Neural cell (in vitro differentiated cells): ENCODE results near the gene KIF22. TPM values are rescaled to one million over a fixed set of nuclear protein-coding genes. Genes with fewer than 3 reads are reported as not detected.
"Not testable (repeated sequence)": the region's sequence is repeated elsewhere in the genome, so short reads cannot be mapped to it uniquely, and the experiment has no call there.

ENCODE experiments used
- H2AFZ ChIP-seq: fragments of 200-600, 300-800 bp; sonication (generic), shearing (Covaris generic); 2 replicates; pipeline ENCODE4 v1.6.0; 2014; ENCODE audit warnings: low read depth, mild to moderate bottlenecking, antibody characterized with exemption, low read length, moderate library complexity
- H3F3A ChIP-seq: fragments of 200-600 bp; shearing (Covaris generic); 2 replicates; pipeline ENCODE4 v1.6.1; 2016; ENCODE audit warnings: mild to moderate bottlenecking, moderate library complexity, mixed read lengths, antibody characterized with exemption, low read length; ENCODE audit not compliant: insufficient read depth, poor library complexity, severe bottlenecking
- H3K27ac ChIP-seq: fragments of 200-600, 300-800 bp; sonication (generic), shearing (Covaris generic); 2 replicates; pipeline ENCODE4 v1.5.1; 2014; ENCODE audit warnings: mild to moderate bottlenecking, low read length, moderate library complexity
- H3K27me3 ChIP-seq: fragments of 300-800, 200-600 bp; sonication (generic), shearing (Covaris generic); 2 replicates; pipeline ENCODE4 v1.6.0; 2014; ENCODE audit warnings: mild to moderate bottlenecking, low read depth, low read length, moderate library complexity; ENCODE audit not compliant: insufficient read depth
- H3K36me3 ChIP-seq: fragments of 300-800, 200-600 bp; sonication (generic), shearing (Covaris generic); 2 replicates; pipeline ENCODE4 v1.5.1; 2014; ENCODE audit warnings: mild to moderate bottlenecking, antibody characterized with exemption, low read length, moderate library complexity; ENCODE audit not compliant: insufficient read depth
- H3K4me2 ChIP-seq: fragments of 300-800, 200-600 bp; sonication (generic), shearing (Covaris generic); 2 replicates; pipeline ENCODE4 v1.6.0; 2014; ENCODE audit warnings: mild to moderate bottlenecking, low read length
- H3K4me3 ChIP-seq: fragments of 300-800, 200-600 bp; sonication (generic), shearing (Covaris generic); 2 replicates; pipeline ENCODE4 v1.5.1; 2014; ENCODE audit warnings: mild to moderate bottlenecking, low read length, moderate library complexity
- H3K79me2 ChIP-seq: fragments of 200-600 bp; shearing (Covaris generic); replicated peaks from 2 replicates; pipeline ENCODE4 v1.6.0; 2014; ENCODE audit warnings: mild to moderate bottlenecking, low read length, moderate library complexity; ENCODE audit not compliant: insufficient read depth
- H3K9ac ChIP-seq: fragments of 300-800, 200-600 bp; sonication (generic), shearing (Covaris generic); 2 replicates; pipeline ENCODE4 v1.6.1; 2016; ENCODE audit warnings: mild to moderate bottlenecking, low read length, mixed read lengths
- H3K9me2 ChIP-seq: fragments of 200-600 bp; shearing (Covaris generic); 2 replicates; pipeline ENCODE4 v1.6.1; 2016; ENCODE audit warnings: mild to moderate bottlenecking, low read length, mixed read lengths; ENCODE audit not compliant: insufficient read depth
- H3K9me3 ChIP-seq: fragments of 200-600, 300-800 bp; sonication (generic), shearing (Covaris generic); 2 replicates; pipeline ENCODE4 v1.6.1; 2016; ENCODE audit warnings: mild to moderate bottlenecking, mixed run types, low read length, moderate library complexity, mixed read lengths
- H4K20me1 ChIP-seq: fragments of 200-600 bp; shearing (Covaris generic); 2 replicates; pipeline ENCODE4 v1.6.1; 2016; ENCODE audit warnings: mild to moderate bottlenecking, mixed run types; ENCODE audit not compliant: insufficient read depth
- EP300 ChIP-seq: fragments of 450-650 bp; conservative IDR thresholded peaks from 2 replicates; pipeline ENCODE4 v1.6.1; 2014; ENCODE audit warnings: antibody characterized with exemption, mild to moderate bottlenecking, moderate library complexity; ENCODE audit not compliant: poor library complexity, severe bottlenecking
- EZH2 ChIP-seq: fragments of 200-600, 300-800 bp; shearing (Covaris generic), sonication (generic); IDR thresholded peaks from 2 replicates; pipeline ENCODE4 v1.6.1; 2014; ENCODE audit warnings: antibody characterized with exemption, low read length, borderline replicate concordance, mild to moderate bottlenecking; ENCODE audit not compliant: insufficient read depth, poor library complexity, severe bottlenecking
- MXI1 ChIP-seq: fragments of 450-650 bp; conservative IDR thresholded peaks from 2 replicates; pipeline ENCODE4 v1.6.1; 2014; ENCODE audit warnings: antibody characterized with exemption, mild to moderate bottlenecking; ENCODE audit not compliant: poor library complexity, severe bottlenecking
- POLR2AphosphoS5 ChIP-seq: IDR thresholded peaks from 2 replicates; pipeline ENCODE4 v1.6.1; 2012
- RAD21 ChIP-seq: fragments of 450-650 bp; conservative IDR thresholded peaks from 2 replicates; pipeline ENCODE4 v1.6.1; 2014; ENCODE audit warnings: antibody characterized with exemption, mild to moderate bottlenecking, moderate library complexity
- REST ChIP-seq: IDR thresholded peaks from 2 replicates; pipeline ENCODE4 v1.6.1; 2012; ENCODE audit warnings: borderline replicate concordance
- SMC3 ChIP-seq: fragments of 450-650 bp; conservative IDR thresholded peaks from 2 replicates; pipeline ENCODE4 v1.6.1; 2014; ENCODE audit warnings: antibody characterized with exemption, mild to moderate bottlenecking, moderate library complexity; ENCODE audit not compliant: poor library complexity
- TAF1 ChIP-seq: IDR thresholded peaks from 2 replicates; pipeline ENCODE4 v1.6.1; 2012; ENCODE audit warnings: low read depth
- polyA plus RNA-seq: library from polyadenylated mRNA; depleted of rRNA; stranded (reverse); fragments of >200 nt; gene quantifications from 2 replicates; pipeline ENCODE4 v1.2.3, GENCODE V29; 2014
- TF ChIP-seq, protein P1 (sequence below): fragments of 450-650 bp; IDR thresholded peaks from 2 replicates; pipeline ENCODE4 v1.5.1; 2014; ENCODE audit warnings: antibody characterized with exemption, mild to moderate bottlenecking, moderate library complexity; ENCODE audit not compliant: poor library complexity, severe bottlenecking

The KIF22 gene
- polyA plus RNA-seq, 1 donor from 2014 or later: 81.1 TPM

- no peaks in the 10 kb centered on the region for H3K27me3 ChIP-seq
- no peaks in the 10 kb centered on the region for H3K9me3 ChIP-seq
- H2AFZ ChIP-seq: no peak overlapping the region
- no peaks in the 10 kb centered on the region for H3K36me3 ChIP-seq
- no peak overlapping the region for H3K27ac ChIP-seq
- no peak overlapping the region for H3K4me3 ChIP-seq
- no peak overlapping the region for H3K9ac ChIP-seq
- H3F3A ChIP-seq: no peaks in the 10 kb centered on the region
- no peaks in the 10 kb centered on the region for H3K9me2 ChIP-seq
- H3K4me2 ChIP-seq: no peak overlapping the region
- no peaks in the 10 kb centered on the region for H4K20me1 ChIP-seq
- TF ChIP-seq MXI1 (no peak), SMC3 (no peak), EZH2 (no peak), TAF1 (no peak), POLR2AphosphoS5 (no peak), RAD21 (no peak), EP300 (no peak), REST (no peak)
- TF ChIP-seq, protein P1, sequence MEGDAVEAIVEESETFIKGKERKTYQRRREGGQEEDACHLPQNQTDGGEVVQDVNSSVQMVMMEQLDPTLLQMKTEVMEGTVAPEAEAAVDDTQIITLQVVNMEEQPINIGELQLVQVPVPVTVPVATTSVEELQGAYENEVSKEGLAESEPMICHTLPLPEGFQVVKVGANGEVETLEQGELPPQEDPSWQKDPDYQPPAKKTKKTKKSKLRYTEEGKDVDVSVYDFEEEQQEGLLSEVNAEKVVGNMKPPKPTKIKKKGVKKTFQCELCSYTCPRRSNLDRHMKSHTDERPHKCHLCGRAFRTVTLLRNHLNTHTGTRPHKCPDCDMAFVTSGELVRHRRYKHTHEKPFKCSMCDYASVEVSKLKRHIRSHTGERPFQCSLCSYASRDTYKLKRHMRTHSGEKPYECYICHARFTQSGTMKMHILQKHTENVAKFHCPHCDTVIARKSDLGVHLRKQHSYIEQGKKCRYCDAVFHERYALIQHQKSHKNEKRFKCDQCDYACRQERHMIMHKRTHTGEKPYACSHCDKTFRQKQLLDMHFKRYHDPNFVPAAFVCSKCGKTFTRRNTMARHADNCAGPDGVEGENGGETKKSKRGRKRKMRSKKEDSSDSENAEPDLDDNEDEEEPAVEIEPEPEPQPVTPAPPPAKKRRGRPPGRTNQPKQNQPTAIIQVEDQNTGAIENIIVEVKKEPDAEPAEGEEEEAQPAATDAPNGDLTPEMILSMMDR: no peak
- H3K79me2 ChIP-seq: no peaks in the 10 kb centered on the region
Measured at GRCh38 chr16:29756654-29757053, 33.9 kb upstream of the KIF22 start.

DNA sequence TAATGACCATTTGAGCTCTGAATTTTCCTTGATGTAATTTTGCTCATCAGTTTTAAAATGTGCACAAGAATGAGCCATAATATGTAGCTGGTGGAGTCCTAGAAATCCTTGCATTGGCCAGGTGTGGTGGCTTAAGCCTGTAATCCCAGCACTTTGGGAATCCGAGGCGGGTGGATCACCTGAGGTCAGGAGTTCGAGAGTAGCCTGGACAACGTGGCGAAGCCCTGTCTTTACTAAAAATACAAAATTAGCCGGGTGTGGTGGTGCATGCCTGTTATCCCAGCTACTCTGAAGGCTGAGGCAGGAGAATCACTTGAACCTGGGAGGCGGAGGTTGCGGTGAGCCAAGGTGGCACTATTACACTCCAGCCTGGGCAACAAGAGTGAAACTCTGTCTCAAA is 33.5 kb upstream of the KIF22 start:
- H3K4me2 ChIP-seq, H3K36me3 ChIP-seq, H3K9me2 ChIP-seq, H3K27me3 ChIP-seq, H3K27ac ChIP-seq, H3F3A ChIP-seq, H3K79me2 ChIP-seq, H3K4me3 ChIP-seq, H2AFZ ChIP-seq, H3K9me3 ChIP-seq, H3K9ac ChIP-seq, H4K20me1 ChIP-seq: not testable (repeated sequence)

GRCh38 chr16:29757950-29758466 is 32.5 kb upstream of the KIF22 start:
- no peak overlapping the region for H3K27ac ChIP-seq
- no peaks in the 10 kb centered on the region for H3K79me2 ChIP-seq
- no peak for TF ChIP-seq RAD21
- TF ChIP-seq MXI1: no peak
- no peak for TF ChIP-seq EZH2
- TF ChIP-seq EP300: no peak
- H4K20me1 ChIP-seq: no peaks in the 10 kb centered on the region
- H3K4me2 ChIP-seq: no peak overlapping the region
- H3K27me3 ChIP-seq: no peaks in the 10 kb centered on the region
- H3F3A ChIP-seq: no peaks in the 10 kb centered on the region
- no peaks in the 10 kb centered on the region for H3K9me3 ChIP-seq
- H3K9ac ChIP-seq: no peak overlapping the region
- H3K9me2 ChIP-seq: no peaks in the 10 kb centered on the region
- no peak overlapping the region for H3K4me3 ChIP-seq
- H2AFZ ChIP-seq: no peak overlapping the region
- H3K36me3 ChIP-seq: no peaks in the 10 kb centered on the region
